K562 (cell line): ENCODE data around the gene RIC8B. TPM values are rescaled to one million over a fixed set of nuclear protein-coding genes. Genes with fewer than 3 reads are reported as not detected.

Experiments used
- ATAC-seq: fragments of 200-7000 bp; cut with Tn5 transposase; 3 replicates; pipeline ENCODE4 v1.9.1; 2020; ENCODE audit warnings: moderate library complexity
- BruUV-seq: library from RNA; stranded (reverse); fragments of 400-500 nt; replicated peaks from 2 replicates; lab custom pipeline; 2021; lab: Mats Ljungman, UMichigan
- CTCF ChIA-PET: fragments of 300-600 bp; formaldehyde crosslinking; extraction: SDS; loops from one replicate; lab custom pipeline; 2021; ENCODE audit warnings: low intra/inter-chr PET ratio; lab: Yijun Ruan, JAX
- POLR2A ChIA-PET: fragments of 300-600, 350-650 bp; sonication (Branson Sonifier 250); formaldehyde crosslinking; extraction: SDS; loops from one replicate; lab custom pipeline; 2021; ENCODE audit warnings: antibody characterized with exemption, inconsistent platforms; lab: Yijun Ruan, JAX
- DNase-seq, 4 experiments: peaks; one replicate each; pipeline versions ENCODE4 v3.0.0 to v3.0.0-alpha.2; 2011 to 2018; ENCODE audit warnings: low spot score in 3 of 4, mixed read lengths in 3 of 4; ENCODE audit errors: extremely low read depth in 1 of 4
- FAIRE-seq: peaks from 2 replicates; lab custom pipeline; 2011; peaks lifted over from hg19 to GRCh38; lab: Jason Lieb, UNC
- H2AFZ ChIP-seq: 2 replicates; pipeline ENCODE4 v1.6.0; 2011; ENCODE audit warnings: low read depth, low read length, control low read depth, inconsistent platforms
- H3K27ac ChIP-seq: fragments of 200-600 bp; 3 replicates; pipeline ENCODE4 v1.8.0; 2011; ENCODE audit warnings: low read depth, mild to moderate bottlenecking, control low read depth, inconsistent platforms, low read length, moderate library complexity, mixed read lengths; ENCODE audit errors: extremely low read depth
- H3K27me3 ChIP-seq, 2 experiments: fragments of 300-600 bp in 1 of 2; 2 replicates in 1 of 2; 3 replicates in 1 of 2; pipeline versions ENCODE4 v1.6.0 to v1.8.0; 2011; ENCODE audit warnings: inconsistent platforms in 2 of 2, low read length in 2 of 2, mild to moderate bottlenecking in 1 of 2, mixed read lengths in 1 of 2, moderate library complexity in 1 of 2; ENCODE audit not compliant: control insufficient read depth in 2 of 2, insufficient read depth in 2 of 2
- H3K36me3 ChIP-seq: fragments of 300-600 bp; 3 replicates; pipeline ENCODE4 v1.8.0; 2011; ENCODE audit warnings: mild to moderate bottlenecking, low read length, inconsistent platforms; ENCODE audit not compliant: control insufficient read depth, insufficient read depth
- H3K4me1 ChIP-seq, 2 experiments: fragments of 200-600 bp in 1 of 2; replicated peaks in 1 of 2; 2 replicates in 1 of 2; 3 replicates in 1 of 2; pipeline versions ENCODE4 v1.5.1 to v1.8.0; 2011; ENCODE audit warnings: inconsistent platforms in 2 of 2, low read length in 2 of 2, mild to moderate bottlenecking in 1 of 2, mixed read lengths in 1 of 2, moderate library complexity in 1 of 2; ENCODE audit not compliant: control insufficient read depth in 2 of 2, insufficient read depth in 2 of 2
- H3K4me2 ChIP-seq: 2 replicates; pipeline ENCODE4 v1.6.1; 2011; ENCODE audit warnings: low read length, control low read depth, inconsistent platforms, mixed read lengths; ENCODE audit not compliant: insufficient read depth
- H3K4me3 ChIP-seq: fragments of 200-600 bp; sonication (generic), shearing (Covaris generic); 2 replicates; pipeline ENCODE4 v1.5.1; 2016; ENCODE audit warnings: control low read depth, inconsistent platforms
- H3K79me2 ChIP-seq: fragments of 200-600 bp; 3 replicates; pipeline ENCODE4 v1.8.0; 2011; ENCODE audit warnings: low read length, inconsistent platforms; ENCODE audit not compliant: control insufficient read depth, insufficient read depth
- H3K9ac ChIP-seq, 2 experiments: 2 replicates each; pipeline versions ENCODE4 v1.6.0 to v1.6.1; 2011; ENCODE audit warnings: low read depth in 2 of 2, low read length in 2 of 2, control low read depth in 1 of 2, inconsistent platforms in 1 of 2, mild to moderate bottlenecking in 1 of 2, mixed read lengths in 1 of 2; ENCODE audit not compliant: insufficient read depth in 1 of 2
- H3K9me1 ChIP-seq: one replicate; pipeline ENCODE4 v1.6.0; 2011; ENCODE audit warnings: inconsistent platforms, mild to moderate bottlenecking, low read length, moderate library complexity; ENCODE audit not compliant: control insufficient read depth, insufficient read depth
- H3K9me3 ChIP-seq: replicated peaks from 2 replicates; pipeline ENCODE4 v1.5.1; 2011; ENCODE audit warnings: low read depth, low read length, inconsistent platforms; ENCODE audit not compliant: control insufficient read depth, insufficient read depth
- H4K20me1 ChIP-seq: replicated peaks from 2 replicates; pipeline ENCODE4 v1.6.1; 2011; ENCODE audit warnings: low read length, inconsistent platforms, mixed read lengths; ENCODE audit not compliant: control insufficient read depth, insufficient read depth
- GTF2F1 ChIP-seq: IDR thresholded peaks from 2 replicates; pipeline ENCODE4 v1.6.1; 2011; ENCODE audit warnings: low read depth, low read length, improper control_type of control experiment
- KDM4B ChIP-seq, 2 experiments: fragments of 450-650 bp in 1 of 2; sonication (generic) in 1 of 2; IDR thresholded peaks; 2 replicates each; pipeline ENCODE4 v1.6.1; 2016 to 2017; ENCODE audit warnings: borderline replicate concordance in 2 of 2, antibody characterized with exemption in 1 of 2, low read depth in 1 of 2, mild to moderate bottlenecking in 1 of 2
- KLF13 ChIP-seq: fragments of 450-650 bp; IDR thresholded peaks from 2 replicates; pipeline ENCODE4 v1.6.1; 2016; ENCODE audit warnings: missing genetic modification characterization, low read depth, mild to moderate bottlenecking, missing compliant biosample characterization, moderate library complexity, borderline replicate concordance
- RAD21 ChIP-seq, 2 experiments: fragments of 250-450 bp in 1 of 2; fragments of 450-650 bp in 1 of 2; sonication (Bioruptor Pico) in 1 of 2; formaldehyde crosslinking in 1 of 2; IDR thresholded peaks in 1 of 2; conservative IDR thresholded peaks in 1 of 2; 2 replicates each; pipeline versions ENCODE4 v1.4.0 to v1.8.0; 2020 to 2022; ENCODE audit warnings: mild to moderate bottlenecking in 2 of 2, moderate library complexity in 1 of 2
- RHOXF2B ChIP-seq: fragments of 250-450 bp; sonication (Bioruptor Pico); conservative IDR thresholded peaks from 2 replicates; pipeline ENCODE4 v1.5.1; 2021
- SIN3B ChIP-seq: fragments of 450-650 bp; IDR thresholded peaks from 2 replicates; pipeline ENCODE4 v1.6.1; 2017; ENCODE audit warnings: low read depth, mild to moderate bottlenecking, moderate library complexity
- TFAM ChIP-seq: fragments of 250-450 bp; sonication (Bioruptor Pico); conservative IDR thresholded peaks from 2 replicates; pipeline ENCODE4 v1.5.0; 2021; ENCODE audit warnings: mild to moderate bottlenecking, moderate library complexity
- ZFP36 ChIP-seq: fragments of 150-350 bp; IDR thresholded peaks from 2 replicates; pipeline ENCODE4 v1.6.1; 2018; ENCODE audit warnings: low read length, low read depth; ENCODE audit not compliant: partially characterized antibody
- WGBS: fragments of 100-300 bp; shearing (Covaris generic); methylation state at CpG from one replicate; pipeline ENCODE4 v1.1.6; 2016; ENCODE audit warnings: low coverage, mixed read lengths; ENCODE audit not compliant: insufficient coverage; ENCODE audit errors: missing lambda C conversion rate; 5-methylcytosine and 5-hydroxymethylcytosine counted together
- in situ Hi-C: fragments of 300-500 bp; cut with MboI; formaldehyde crosslinking; loops from 4 replicates; pipeline ENCODE4 v1.15.0; 2018; ENCODE audit warnings: inconsistent platforms, mixed read lengths
- intact Hi-C: fragments of 100-400 bp; cut with micrococcal nuclease; formaldehyde crosslinking; loops from 2 replicates; pipeline ENCODE4 v1.14.2; 2022
- polyA plus RNA-seq, 8 experiments: library from polyadenylated mRNA; depleted of rRNA in 4 of 8; stranded (reverse) in 5 of 8; unstranded in 3 of 8; fragments of >200 nt; fragmentation: Nextera tagmentation in 2 of 8; fragmentation: Illumina TruSeq in 1 of 8; extraction: Ambion mirVana in 2 of 8; extraction: Trizol in 1 of 8; gene quantifications; 2 replicates each; pipeline versions ENCODE4 v1.2.1 to v1.2.3, GENCODE V29; 2011 to 2014; ENCODE audit warnings: inconsistent platforms in 1 of 8, missing spikeins in 1 of 8
- total RNA-seq, 7 experiments: library from RNA; depleted of rRNA in 6 of 7; stranded (reverse); fragments of >200 nt in 6 of 7; fragmentation: Illumina TruSeq in 2 of 7; extraction: Trizol in 2 of 7; gene quantifications; 2 replicates each; pipeline versions ENCODE4 v1.2.1 to v1.2.3, GENCODE V29; 2011 to 2021; ENCODE audit warnings: low replicate concordance in 1 of 7
- TF ChIP-seq, protein P1 (sequence below): fragments of 450-650 bp; IDR thresholded peaks from 2 replicates; pipeline ENCODE4 v1.6.1; 2018; ENCODE audit not compliant: partially characterized antibody

RIC8B gene
- total and polyA plus RNA-seq, 9 of the 15 experiments (the other 6 are each of a cell fraction or from before 2014, with no cell fraction given): 0.92 to 8.1 (median 4.8) TPM

DNA sequence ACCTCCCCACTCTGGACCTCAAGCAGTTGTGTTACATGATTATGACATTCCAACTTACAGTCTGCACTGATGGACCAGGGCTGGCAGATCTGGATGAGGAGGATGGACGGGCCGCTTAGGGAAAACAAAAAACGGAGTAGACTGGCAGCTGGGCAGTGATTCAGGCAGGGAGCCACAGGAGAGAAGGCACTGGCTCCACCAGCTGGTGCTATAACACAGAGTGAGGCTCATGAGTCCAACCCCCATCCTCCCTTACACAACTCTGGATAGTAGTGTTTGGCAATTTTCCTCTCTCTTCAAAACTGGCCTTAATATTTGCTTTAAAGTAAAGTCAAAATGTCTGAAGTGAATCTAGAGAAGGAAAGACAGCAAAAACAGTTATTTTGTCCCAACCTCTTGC lies 9.7 kb upstream of the RIC8B start:
- Histone ChIP-seq H3K4me1 (peaks cover 6 to 10% of the 10 kb centered on the region in 2 experiments; a peak in 3 of 5 replicates), H3K79me2 (no peaks in the 10 kb centered on the region), H4K20me1 (no peaks in the 10 kb centered on the region), H3K4me2 (no peak overlapping the region), H3K27ac (no peak overlapping the region), H3K36me3 (no peaks in the 10 kb centered on the region), H3K9me3 (no peaks in the 10 kb centered on the region), H2AFZ (no peak overlapping the region), H3K9ac (no peak overlapping the region), H3K27me3 (no peaks in the 10 kb centered on the region; a peak in 1 of 5 replicates), H3K4me3 (no peak overlapping the region), H3K9me1 (no peaks in the 10 kb centered on the region)
- ATAC-seq (peak; percentile 24; the same call in 1 of the 3 replicates), FAIRE-seq (no peak), DNase-seq (no peak)
- POLR2A ChIA-PET: interaction anchor here (0.9 to 1.0 kb wide), 2 partner anchors 11 to 36 kb away, joined by 4 read pairs; no protein-coding TSS in a partner anchor
- CTCF ChIA-PET: no interaction called here
- intact Hi-C loops: no loop called here
- WGBS: 56% methylated on average over 3 of the region's 3 CpGs
- in situ Hi-C loops: no loop called here
- no TSS peak for BruUV-seq
- TF ChIP-seq TFAM (no peak), RAD21 (CRISPR knock-in tag; conservative IDR thresholded peaks at IDR 0.05 in 1 of 2, IDR thresholded peaks at IDR 0.05 in 1 of 2) (no peak), RHOXF2B (CRISPR knock-in tag) (no peak), ZFP36 (no peak), KDM4B (IDR thresholded peaks at IDR 0.05; ENCODE audit: borderline replicate concordance in 2 of 2, low read depth in 1 of 2) (no peak), SIN3B (no peak), GTF2F1 (no peak), KLF13 (tag) (no peak)
- TF ChIP-seq, protein P1, sequence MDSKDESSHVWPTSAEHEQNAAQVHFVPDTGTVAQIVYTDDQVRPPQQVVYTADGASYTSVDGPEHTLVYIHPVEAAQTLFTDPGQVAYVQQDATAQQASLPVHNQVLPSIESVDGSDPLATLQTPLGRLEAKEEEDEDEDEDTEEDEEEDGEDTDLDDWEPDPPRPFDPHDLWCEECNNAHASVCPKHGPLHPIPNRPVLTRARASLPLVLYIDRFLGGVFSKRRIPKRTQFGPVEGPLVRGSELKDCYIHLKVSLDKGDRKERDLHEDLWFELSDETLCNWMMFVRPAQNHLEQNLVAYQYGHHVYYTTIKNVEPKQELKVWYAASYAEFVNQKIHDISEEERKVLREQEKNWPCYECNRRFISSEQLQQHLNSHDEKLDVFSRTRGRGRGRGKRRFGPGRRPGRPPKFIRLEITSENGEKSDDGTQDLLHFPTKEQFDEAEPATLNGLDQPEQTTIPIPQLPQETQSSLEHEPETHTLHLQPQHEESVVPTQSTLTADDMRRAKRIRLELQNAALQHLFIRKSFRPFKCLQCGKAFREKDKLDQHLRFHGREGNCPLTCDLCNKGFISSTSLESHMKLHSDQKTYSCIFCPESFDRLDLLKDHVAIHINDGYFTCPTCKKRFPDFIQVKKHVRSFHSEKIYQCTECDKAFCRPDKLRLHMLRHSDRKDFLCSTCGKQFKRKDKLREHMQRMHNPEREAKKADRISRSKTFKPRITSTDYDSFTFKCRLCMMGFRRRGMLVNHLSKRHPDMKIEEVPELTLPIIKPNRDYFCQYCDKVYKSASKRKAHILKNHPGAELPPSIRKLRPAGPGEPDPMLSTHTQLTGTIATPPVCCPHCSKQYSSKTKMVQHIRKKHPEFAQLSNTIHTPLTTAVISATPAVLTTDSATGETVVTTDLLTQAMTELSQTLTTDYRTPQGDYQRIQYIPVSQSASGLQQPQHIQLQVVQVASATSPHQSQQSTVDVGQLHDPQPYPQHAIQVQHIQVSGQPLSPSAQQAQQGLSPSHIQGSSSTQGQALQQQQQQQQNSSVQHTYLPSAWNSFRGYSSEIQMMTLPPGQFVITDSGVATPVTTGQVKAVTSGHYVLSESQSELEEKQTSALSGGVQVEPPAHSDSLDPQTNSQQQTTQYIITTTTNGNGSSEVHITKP: no peak
